Lower leg skin (tissue), 3 donors: ENCODE results near the gene ATP13A3.

Experiments used
- CTCF ChIP-seq, 3 donors: fragments of 450-650 bp; IDR thresholded peaks; one replicate each; pipeline ENCODE4 v1.5.1; 2016; ENCODE audit warnings: antibody characterized with exemption in 3 of 3, mild to moderate bottlenecking in 3 of 3, moderate library complexity in 2 of 3
- POLR2A ChIP-seq, 2 donors: fragments of 450-650 bp; IDR thresholded peaks; one replicate each; pipeline ENCODE4 v1.6.1; 2016 to 2017; ENCODE audit warnings: antibody characterized with exemption in 2 of 2, mild to moderate bottlenecking in 1 of 2, moderate library complexity in 1 of 2

DNA sequence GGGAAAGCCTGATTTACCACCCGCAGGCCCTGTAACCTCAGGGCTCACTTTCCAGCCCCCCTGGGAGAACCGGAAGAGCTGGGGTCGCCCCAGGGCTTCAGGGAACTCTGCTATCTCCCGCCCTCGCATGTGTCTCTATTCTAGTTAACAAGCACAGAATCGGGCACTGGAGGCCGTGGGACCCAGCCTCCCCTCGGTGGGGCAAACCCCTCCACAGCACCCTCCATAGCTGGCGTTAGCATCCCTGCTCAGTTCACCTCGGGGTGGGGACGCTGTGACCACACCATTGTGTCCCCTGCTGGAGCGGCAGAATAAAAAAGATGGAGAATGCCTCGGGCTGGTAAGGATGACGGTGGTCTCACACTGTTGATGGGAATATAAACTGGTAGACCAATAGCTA lies 113.8 kb downstream of the ATP13A3 start:
- TF ChIP-seq CTCF (IDR thresholded peaks at IDR 0.05) (no peak), POLR2A (IDR thresholded peaks at IDR 0.05) (no peak)
